ENCODE measurements around the gene CASP12.

GRCh38 chr11:104907521-104908185 lies 9.4 kb upstream of the CASP12 start:
- TF ChIP-seq PATZ1 (CRISPR knock-in tag; IDR thresholded peaks at IDR 0.05; ENCODE audit: borderline replicate concordance): no peak
- TF ChIP-seq RARB (CRISPR knock-in tag; IDR thresholded peaks at IDR 0.05): no peak
- no peak for TF ChIP-seq CSRNP3 (CRISPR knock-in tag; IDR thresholded peaks at IDR 0.05)
- TF ChIP-seq TSHZ2 (CRISPR knock-in tag; IDR thresholded peaks at IDR 0.05): no peak
- TF ChIP-seq ZNF8 (CRISPR knock-in tag; IDR thresholded peaks at IDR 0.05): no peak
- TF ChIP-seq ZFP3 (CRISPR knock-in tag; IDR thresholded peaks at IDR 0.05): no peak
- TF ChIP-seq OSR1 (CRISPR knock-in tag; IDR thresholded peaks at IDR 0.05): no peak
- no peak for TF ChIP-seq CREB5 (CRISPR knock-in tag; IDR thresholded peaks at IDR 0.05; ENCODE audit: low read depth)
- no peak for TF ChIP-seq ESRRG (CRISPR knock-in tag; IDR thresholded peaks at IDR 0.05)
- no peak for TF ChIP-seq ISL1 (CRISPR knock-in tag; IDR thresholded peaks at IDR 0.05)
- TF ChIP-seq ZNF70 (CRISPR knock-in tag; IDR thresholded peaks at IDR 0.05): no peak
- TF ChIP-seq ZFP30 (CRISPR knock-in tag; IDR thresholded peaks at IDR 0.05): no peak
- no peak for TF ChIP-seq GLIS3 (CRISPR knock-in tag; IDR thresholded peaks at IDR 0.05)

Measured in SK-N-SH treated with all-trans-retinoic acid at 6 μM for 48 hours (cell line).